ENCODE measurements around the gene AAMP.

GRCh38 chr2:218295029-218295428 lies 25.1 kb upstream of the AAMP start:
- no peak for TF ChIP-seq CTCF (IDR thresholded peaks at IDR 0.05; ENCODE audit: extremely low read depth in 1 of 2, insufficient read depth in 1 of 2, low read depth in 1 of 2, low read length in 2 of 2)
- TF ChIP-seq POLR2A (IDR thresholded peaks at IDR 0.05; ENCODE audit: low read depth, low read length): no peak
- no peak for TF ChIP-seq EZH2 (IDR thresholded peaks at IDR 0.05; ENCODE audit: borderline replicate concordance, low read depth, low read length, severe bottlenecking)

Measured in endothelial cell of umbilical vein (primary cell).